HCT116 (cell line): Measurements from ENCODE around the gene ARHGAP45. TPM values are rescaled to one million over a fixed set of nuclear protein-coding genes. Genes with fewer than 3 reads are reported as not detected.

Experiments
- ATAC-seq: fragments of 200-7000 bp; cut with Tn5 transposase; 2 replicates; pipeline ENCODE4 v1.9.1; 2020; ENCODE audit warnings: mild to moderate bottlenecking, moderate library complexity
- BruUV-seq: library from RNA; stranded (reverse); fragments of 400-500 nt; replicated peaks from 2 replicates; lab custom pipeline; 2021; lab: Mats Ljungman, UMichigan
- CTCF ChIA-PET: fragments of 300-600 bp; sonication (Branson Sonifier 250); formaldehyde crosslinking; loops from one replicate; lab custom pipeline; 2021; ENCODE audit warnings: antibody characterized with exemption; lab: Charles Lee
- POLR2A ChIA-PET: fragments of 300-600, 350-600 bp; sonication (Branson Sonifier 250); formaldehyde crosslinking; loops from one replicate; lab custom pipeline; 2021; ENCODE audit warnings: antibody characterized with exemption; lab: Charles Lee
- RAD21 ChIA-PET, 2 experiments: fragments of 300-600 bp; sonication (Branson Sonifier 250); formaldehyde crosslinking; loops; one replicate each; lab custom pipeline; 2023; ENCODE audit warnings: low total read pairs in 2 of 2; ENCODE audit not compliant: uncharacterized antibody in 2 of 2, unreplicated experiment in 2 of 2, low non-redundant PET in 1 of 2; lab: Charles Lee
- DNase-seq: peaks from one replicate; pipeline ENCODE4 v3.0.0-alpha.2; 2010; ENCODE audit warnings: low read depth, low spot score
- H2AFZ ChIP-seq: fragments of 200-600 bp; shearing (Covaris generic), sonication (generic); 2 replicates; pipeline ENCODE4 v1.6.1; 2017; ENCODE audit warnings: low read depth, mixed run types, mixed read lengths, antibody characterized with exemption, low read length; ENCODE audit not compliant: poor library complexity, severe bottlenecking
- H3K27ac ChIP-seq: 2 replicates; pipeline ENCODE4 v1.5.1; 2012; ENCODE audit warnings: low read depth, low read length
- H3K27me3 ChIP-seq: fragments of 200-600 bp; sonication (generic); 2 replicates; pipeline ENCODE4 v1.6.1; 2016; ENCODE audit warnings: mixed run types, low read length, mixed read lengths; ENCODE audit not compliant: insufficient read depth
- H3K36me3 ChIP-seq, 2 experiments: fragments of 200-500 bp in 1 of 2; fragments of 200-600 bp in 1 of 2; sonication (Bioruptor generic) in 1 of 2; sonication (generic) in 1 of 2; 2 replicates each; pipeline versions ENCODE4 v1.5.1 to v1.6.1; 2014 to 2016; ENCODE audit warnings: low read length in 2 of 2, inconsistent platforms in 1 of 2, mixed read lengths in 1 of 2, mixed run types in 1 of 2; ENCODE audit not compliant: insufficient read depth in 2 of 2, control insufficient read depth in 1 of 2
- H3K4me1 ChIP-seq, 2 experiments: fragments of 200-600 bp in 1 of 2; sonication (generic) in 1 of 2; 2 replicates each; pipeline versions ENCODE4 v1.5.1 to v1.6.1; 2012 to 2017; ENCODE audit warnings: low read length in 2 of 2, inconsistent platforms in 1 of 2, mild to moderate bottlenecking in 1 of 2, mixed read lengths in 1 of 2, mixed run types in 1 of 2, moderate library complexity in 1 of 2; ENCODE audit not compliant: insufficient read depth in 2 of 2, control insufficient read depth in 1 of 2
- H3K4me2 ChIP-seq: fragments of 200-600 bp; sonication (generic); 2 replicates; pipeline ENCODE4 v1.6.1; 2017; ENCODE audit warnings: mixed run types, low read length, mixed read lengths
- H3K4me3 ChIP-seq, 2 experiments: fragments of 200-600 bp in 1 of 2; sonication (generic) in 1 of 2; replicated peaks in 1 of 2; 2 replicates each; pipeline ENCODE4 v1.5.1; 2011 to 2016; ENCODE audit warnings: low read length in 2 of 2, control low read depth in 1 of 2, low read depth in 1 of 2, mild to moderate bottlenecking in 1 of 2, mixed read lengths in 1 of 2, mixed run types in 1 of 2
- H3K79me2 ChIP-seq: fragments of 200-600 bp; sonication (generic); 2 replicates; pipeline ENCODE4 v1.6.1; 2017; ENCODE audit warnings: mild to moderate bottlenecking, mixed run types, low read length, moderate library complexity, mixed read lengths; ENCODE audit not compliant: insufficient read depth
- H3K9ac ChIP-seq: fragments of 200-600 bp; sonication (generic); 2 replicates; pipeline ENCODE4 v1.6.1; 2016; ENCODE audit warnings: low read length, mixed read lengths
- H3K9me2 ChIP-seq: fragments of 200-600 bp; sonication (generic), shearing (Covaris generic); 2 replicates; pipeline ENCODE4 v1.6.1; 2017; ENCODE audit warnings: mixed run types, mild to moderate bottlenecking, moderate library complexity; ENCODE audit not compliant: insufficient read depth
- H3K9me3 ChIP-seq, 2 experiments: fragments of 200-500 bp in 1 of 2; fragments of 200-600 bp in 1 of 2; sonication (Bioruptor generic) in 1 of 2; sonication (generic) in 1 of 2; 2 replicates each; pipeline ENCODE4 v1.6.1; 2014 to 2017; ENCODE audit warnings: low read length in 2 of 2, mixed read lengths in 2 of 2, inconsistent platforms in 1 of 2, low read depth in 1 of 2, mild to moderate bottlenecking in 1 of 2, mixed run types in 1 of 2, moderate library complexity in 1 of 2; ENCODE audit not compliant: control insufficient read depth in 1 of 2, insufficient read depth in 1 of 2
- H4K20me1 ChIP-seq: fragments of 200-600 bp; sonication (generic), shearing (Covaris generic); 2 replicates; pipeline ENCODE4 v1.6.1; 2017; ENCODE audit warnings: mixed run types, mild to moderate bottlenecking, moderate library complexity; ENCODE audit not compliant: insufficient read depth
- ATF3 ChIP-seq: IDR thresholded peaks from 2 replicates; pipeline ENCODE4 v1.6.1; 2012
- CEBPB ChIP-seq: IDR thresholded peaks from 2 replicates; pipeline ENCODE4 v1.6.1; 2012; ENCODE audit warnings: low read depth
- CTCF ChIP-seq, 3 experiments: fragments of 200-600 bp in 1 of 3; sonication (generic) in 1 of 3; IDR thresholded peaks in 2 of 3; conservative IDR thresholded peaks in 1 of 3; 2 replicates each; pipeline ENCODE4 v1.5.1; 2012 to 2017; ENCODE audit warnings: low read depth in 2 of 3, low read length in 2 of 3, antibody characterized with exemption in 1 of 3, borderline replicate concordance in 1 of 3, control low read depth in 1 of 3, mild to moderate bottlenecking in 1 of 3, mixed read lengths in 1 of 3, mixed run types in 1 of 3, moderate library complexity in 1 of 3; ENCODE audit not compliant: insufficient read depth in 1 of 3
- EZH2 ChIP-seq: fragments of 200-600 bp; sonication (generic); IDR thresholded peaks from 2 replicates; pipeline ENCODE4 v1.6.1; 2017; ENCODE audit warnings: antibody characterized with exemption, mixed run types
- EZH2phosphoT487 ChIP-seq: fragments of 200-600 bp; IDR thresholded peaks from 2 replicates; pipeline ENCODE4 v1.6.1; 2018; ENCODE audit warnings: antibody characterized with exemption, borderline replicate concordance
- JUND ChIP-seq: IDR thresholded peaks from 2 replicates; pipeline ENCODE4 v1.6.1; 2012
- MAX ChIP-seq: IDR thresholded peaks from 2 replicates; pipeline ENCODE4 v1.6.1; 2012
- POLR2A ChIP-seq: IDR thresholded peaks from 2 replicates; pipeline ENCODE4 v1.7.0; 2011; ENCODE audit warnings: borderline replicate concordance; ENCODE audit not compliant: insufficient read depth, insufficient read length; ENCODE audit errors: extremely low read depth
- POLR2AphosphoS5 ChIP-seq: IDR thresholded peaks from 2 replicates; pipeline ENCODE4 v1.6.1; 2011; ENCODE audit warnings: mild to moderate bottlenecking, low read depth, low read length, moderate library complexity
- RAD21 ChIP-seq: IDR thresholded peaks from 2 replicates; pipeline ENCODE4 v1.6.1; 2012; ENCODE audit warnings: low read depth, mild to moderate bottlenecking
- REST ChIP-seq: IDR thresholded peaks from 2 replicates; pipeline ENCODE4 v1.6.1; 2012; ENCODE audit warnings: low read depth
- SIN3A ChIP-seq: IDR thresholded peaks from 2 replicates; pipeline ENCODE4 v1.6.1; 2012; ENCODE audit warnings: low read depth
- SP1 ChIP-seq: IDR thresholded peaks from 2 replicates; pipeline ENCODE4 v1.6.1; 2012; ENCODE audit warnings: low read depth
- TCF7L2 ChIP-seq: IDR thresholded peaks from 2 replicates; pipeline ENCODE4 v1.7.0; 2011; ENCODE audit warnings: borderline replicate concordance, inconsistent platforms; ENCODE audit not compliant: insufficient read depth, insufficient read length; ENCODE audit errors: extremely low read depth
- YY1 ChIP-seq: IDR thresholded peaks from 2 replicates; pipeline ENCODE4 v1.6.1; 2011; ENCODE audit warnings: low read length, low read depth, moderate library complexity, mild to moderate bottlenecking; ENCODE audit not compliant: insufficient replicate concordance; ENCODE audit errors: extremely low read depth
- ZFX ChIP-seq: fragments of 450-650 bp; IDR thresholded peaks from 2 replicates; pipeline ENCODE4 v1.6.1; 2017
- ZNF274 ChIP-seq: fragments of 200-500 bp; sonication (Bioruptor generic); IDR thresholded peaks from 2 replicates; pipeline ENCODE4 v1.6.1; 2014; ENCODE audit warnings: mild to moderate bottlenecking, low read depth, low read length, inconsistent platforms
- intact Hi-C: fragments of 100-400 bp; cut with micrococcal nuclease; formaldehyde crosslinking; loops from 2 replicates; pipeline ENCODE4 v1.10.0; 2022
- total RNA-seq: library from RNA; stranded (reverse); gene quantifications from one replicate; pipeline ENCODE4 v1.2.1, GENCODE V29; 2021; ENCODE audit not compliant: unreplicated experiment

Gene ARHGAP45
- total RNA-seq, 1 experiment from 2014 or later, result 30.4 TPM

GRCh38 chr19:1116726-1117581 lies 50.0 kb downstream of the ARHGAP45 start:
- ChIA-PET CTCF (no interaction called here), POLR2A (no interaction called here)
- no TSS peak for BruUV-seq

More at GRCh38 chr19:1116726-1117581, 50.0 kb downstream of the ARHGAP45 start:
- Histone ChIP-seq H3K9me3 (no peaks in the 10 kb centered on the region), H3K79me2 (no peaks in the 10 kb centered on the region), H3K9me2 (no peaks in the 10 kb centered on the region), H3K36me3 (peaks cover 7 to 28% of the 10 kb centered on the region in 2 experiments; a peak in 3 of 4 replicates), H2AFZ (no peak overlapping the region), H3K4me3 (no peak overlapping the region), H3K27ac (no peak overlapping the region), H4K20me1 (no peaks in the 10 kb centered on the region), H3K27me3 (no peaks in the 10 kb centered on the region), H3K4me1 (peaks cover 16 to 23% of the 10 kb centered on the region in 2 experiments), H3K4me2 (no peak overlapping the region), H3K9ac (no peak overlapping the region)
- no peak for DNase-seq
- ATAC-seq, result no peak
- TF ChIP-seq SIN3A (no peak), MAX (no peak), EZH2 (no peak), RAD21 (no peak), EZH2phosphoT487 (no peak), POLR2A (no peak), REST (no peak), TCF7L2 (no peak), YY1 (no peak), CTCF (IDR thresholded peaks at IDR 0.05 in 2 of 3, conservative IDR thresholded peaks at IDR 0.05 in 1 of 3; ENCODE audit: borderline replicate concordance in 1 of 3, insufficient read depth in 1 of 3, low read depth in 2 of 3, low read length in 2 of 3) (no peak), ATF3 (no peak), CEBPB (no peak), ZNF274 (no peak), SP1 (no peak), ZFX (no peak), JUND (no peak), POLR2AphosphoS5 (no peak)
- RAD21 ChIA-PET, result no interaction called here
- intact Hi-C loops, result no loop called here
